ENCODE results near the gene PRDX6. TPM values are rescaled to one million over a fixed set of nuclear protein-coding genes. Genes with fewer than 3 reads are reported as not detected.

PRDX6 gene
- total RNA-seq, 1 experiment from 2014 or later, result 243 TPM

Other genes with a start within 250 kb of the PRDX6 start
- not detected in 2 replicates for gene SLC9C2, start 125.7 kb downstream of the PRDX6 start, total RNA-seq (2014; rRNA removed; shearing (Covaris generic))
- gene TEX50, start 158.0 kb downstream of the PRDX6 start, total RNA-seq (2014; rRNA removed; shearing (Covaris generic)), result not detected in 2 replicates
- gene ANKRD45, start 192.5 kb downstream of the PRDX6 start, total RNA-seq (2014; rRNA removed; shearing (Covaris generic)), result 0.05 TPM in 1 of 2 replicates, not detected in the other
- 12.4 and 12.6 TPM in 2 replicates for gene KLHL20, start 237.6 kb downstream of the PRDX6 start, total RNA-seq (2014; rRNA removed; shearing (Covaris generic))

All from HT1080 (cell line).